Ishikawa (cell line): ENCODE data around the gene ADAP1.

Experiments used
- CEBPB ChIP-seq: IDR thresholded peaks from 2 replicates; pipeline ENCODE4 v1.6.1; 2012
- CREB1 ChIP-seq: IDR thresholded peaks from 2 replicates; pipeline ENCODE4 v1.6.1; 2012; ENCODE audit warnings: low read depth
- EGR1 ChIP-seq: IDR thresholded peaks from 2 replicates; pipeline ENCODE4 v1.6.1; 2012
- EP300 ChIP-seq: IDR thresholded peaks from 2 replicates; pipeline ENCODE4 v1.6.1; 2012; ENCODE audit warnings: borderline replicate concordance
- FOXM1 ChIP-seq: IDR thresholded peaks from 2 replicates; pipeline ENCODE4 v1.6.1; 2012; ENCODE audit warnings: low read depth, borderline replicate concordance
- MAX ChIP-seq: IDR thresholded peaks from 2 replicates; pipeline ENCODE4 v1.6.1; 2012
- NFIC ChIP-seq: IDR thresholded peaks from 2 replicates; pipeline ENCODE4 v1.6.1; 2012
- RAD21 ChIP-seq: IDR thresholded peaks from 2 replicates; pipeline ENCODE4 v1.6.1; 2012; ENCODE audit warnings: low read depth
- REST ChIP-seq: IDR thresholded peaks from 2 replicates; pipeline ENCODE4 v1.6.1; 2012; ENCODE audit warnings: low read depth, mild to moderate bottlenecking
- TAF1 ChIP-seq: IDR thresholded peaks from 2 replicates; pipeline ENCODE4 v1.6.1; 2012; ENCODE audit warnings: low read depth, mild to moderate bottlenecking
- TCF12 ChIP-seq: IDR thresholded peaks from 2 replicates; pipeline ENCODE4 v1.6.1; 2012; ENCODE audit warnings: low read depth
- TEAD4 ChIP-seq: IDR thresholded peaks from 2 replicates; pipeline ENCODE4 v1.6.1; 2012
- USF1 ChIP-seq: IDR thresholded peaks from 2 replicates; pipeline ENCODE4 v1.6.1; 2012
- YY1 ChIP-seq: IDR thresholded peaks from 2 replicates; pipeline ENCODE4 v1.6.1; 2012; ENCODE audit warnings: low read depth
- ZBTB7A ChIP-seq: IDR thresholded peaks from 2 replicates; pipeline ENCODE4 v1.6.1; 2012; ENCODE audit warnings: low read depth

Gene ADAP1

GRCh38 chr7:969403-969802 is 14.9 kb upstream of the ADAP1 start:
- TF ChIP-seq YY1 (no peak), NFIC (no peak), MAX (no peak), CREB1 (no peak), TEAD4 (no peak), FOXM1 (no peak), RAD21 (no peak), EP300 (no peak)

- no peak for TF ChIP-seq CEBPB
- no peak for TF ChIP-seq ZBTB7A
- no peak for TF ChIP-seq NFIC
- no peak for TF ChIP-seq YY1
- TF ChIP-seq MAX, result no peak
- no peak for TF ChIP-seq REST
- no peak for TF ChIP-seq USF1
- no peak for TF ChIP-seq EGR1
- no peak for TF ChIP-seq FOXM1
- no peak for TF ChIP-seq TAF1
- no peak for TF ChIP-seq TCF12
- no peak for TF ChIP-seq EP300
- no peak for TF ChIP-seq CREB1
- TF ChIP-seq TEAD4, result no peak
- no peak for TF ChIP-seq RAD21
These were observed 14.0 kb upstream of the ADAP1 start for GRCh38 chr7:968205-969105.

GRCh38 chr7:967361-968082 is 13.0 kb upstream of the ADAP1 start:
- TF ChIP-seq NFIC (no peak), USF1 (no peak), EP300 (no peak), MAX (no peak), FOXM1 (no peak), REST (no peak), ZBTB7A (no peak), TCF12 (no peak), EGR1 (no peak), CREB1 (no peak), CEBPB (no peak), RAD21 (no peak), YY1 (no peak), TAF1 (no peak), TEAD4 (no peak)

- TF ChIP-seq FOXM1, result no peak
- no peak for TF ChIP-seq USF1
- no peak for TF ChIP-seq TAF1
- TF ChIP-seq EGR1, result no peak
These were observed 12.0 kb upstream of the ADAP1 start for GRCh38 chr7:966291-967069.
